NT2/D1 (cell line): ENCODE measurements around the gene PLCB1.
A peak's percentile ranks its signal among the peaks of the same experiment; 100 is the strongest.

Experiments used
- DNase-seq: peaks from one replicate; pipeline ENCODE4 v3.0.0-alpha.2; 2011; ENCODE audit warnings: low read depth, low spot score
- H3K27me3 ChIP-seq: 2 replicates; pipeline ENCODE4 v1.6.0; 2011; ENCODE audit warnings: mild to moderate bottlenecking; ENCODE audit not compliant: insufficient read length, insufficient read depth
- H3K36me3 ChIP-seq: 2 replicates; pipeline ENCODE4 v1.6.1; 2011; ENCODE audit warnings: mild to moderate bottlenecking, low read length, mixed read lengths; ENCODE audit not compliant: insufficient read depth, insufficient read length
- H3K4me1 ChIP-seq: 2 replicates; pipeline ENCODE4 v1.5.1; 2011; ENCODE audit not compliant: insufficient read depth, insufficient read length
- H3K4me3 ChIP-seq: 2 replicates; pipeline ENCODE4 v1.5.1; 2011; ENCODE audit warnings: low read depth; ENCODE audit not compliant: insufficient read length
- H3K9ac ChIP-seq: 2 replicates; pipeline ENCODE4 v1.6.0; 2011; ENCODE audit warnings: low read depth; ENCODE audit not compliant: insufficient read length
- H3K9me3 ChIP-seq: 2 replicates; pipeline ENCODE4 v1.5.1; 2011; ENCODE audit warnings: mild to moderate bottlenecking, low read length; ENCODE audit not compliant: insufficient read depth
- SUZ12 ChIP-seq: IDR thresholded peaks from 2 replicates; pipeline ENCODE4 v1.6.1; 2011; ENCODE audit not compliant: insufficient read length, insufficient read depth; ENCODE audit errors: extremely low read depth
- YY1 ChIP-seq: IDR thresholded peaks from 2 replicates; pipeline ENCODE4 v1.6.1; 2011; ENCODE audit not compliant: insufficient read length, insufficient read depth
- ZNF274 ChIP-seq: IDR thresholded peaks from 2 replicates; pipeline ENCODE4 v1.6.1; 2011; ENCODE audit warnings: mild to moderate bottlenecking, low read depth, low read length

The PLCB1 gene

GRCh38 chr20:8782804-8783203, 650.7 kb downstream of the PLCB1 start:
- Histone ChIP-seq H3K9ac (no peak overlapping the region), H3K4me1 (no peaks in the 10 kb centered on the region), H3K36me3 (no peaks in the 10 kb centered on the region), H3K9me3 (no peaks in the 10 kb centered on the region; the same call in 1 of the 2 replicates), H3K27me3 (no peaks in the 10 kb centered on the region), H3K4me3 (no peak overlapping the region)
- TF ChIP-seq ZNF274 (no peak), YY1 (no peak), SUZ12 (no peak)
- no peak for DNase-seq

DNA sequence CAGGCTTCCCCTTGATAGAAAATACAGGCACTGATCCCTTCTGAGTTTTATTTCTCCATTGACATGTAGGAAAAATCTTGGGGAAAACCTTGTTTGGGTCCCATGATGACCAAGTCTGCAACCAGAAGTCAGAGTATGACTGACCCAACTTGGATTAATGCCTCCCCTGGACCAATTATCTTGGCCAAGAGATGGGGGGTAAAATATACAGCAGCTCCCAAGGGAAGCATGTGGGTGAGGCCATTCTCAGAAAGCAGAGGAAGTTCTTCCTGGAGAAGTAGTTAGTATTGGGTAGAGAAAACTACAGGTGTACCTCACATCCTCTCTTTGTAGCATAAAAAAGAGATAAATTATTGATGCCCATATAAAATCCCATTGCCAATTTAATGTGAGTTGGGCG, 651.7 kb downstream of the PLCB1 start:
- Histone ChIP-seq H3K36me3 (no peaks in the 10 kb centered on the region), H3K4me3 (no peak overlapping the region), H3K27me3 (no peaks in the 10 kb centered on the region), H3K4me1 (no peaks in the 10 kb centered on the region), H3K9ac (no peak overlapping the region), H3K9me3 (no peaks in the 10 kb centered on the region; the same call in 1 of the 2 replicates)
- no peak for DNase-seq
- TF ChIP-seq ZNF274, result no peak
- TF ChIP-seq SUZ12, result no peak
- no peak for TF ChIP-seq YY1

DNA sequence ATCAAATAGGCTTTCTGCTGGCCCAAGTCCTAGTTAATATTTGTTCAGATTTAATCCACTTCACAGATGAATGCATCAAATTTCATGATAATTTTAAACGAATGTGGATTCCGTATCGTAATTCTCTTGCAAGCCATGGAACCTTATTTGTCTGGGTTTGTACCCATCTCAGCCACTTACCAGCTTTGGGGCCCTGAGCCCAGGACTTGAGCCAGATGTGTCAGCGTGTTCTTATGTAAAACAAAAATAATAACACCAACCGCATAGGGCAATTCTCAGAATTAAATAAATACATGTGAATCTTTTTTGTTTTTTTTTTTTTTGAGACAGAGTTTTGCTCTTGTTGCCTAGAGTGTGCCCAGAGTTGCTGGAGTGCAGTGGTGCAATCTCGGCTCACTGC, 654.3 kb downstream of the PLCB1 start:
- H3K27me3 ChIP-seq, result no peaks in the 10 kb centered on the region
- no peak overlapping the region for H3K9ac ChIP-seq
- TF ChIP-seq ZNF274, result no peak
- no peak for TF ChIP-seq YY1
- no peak for TF ChIP-seq SUZ12
- DNase-seq, result no peak
- no peaks in the 10 kb centered on the region; the same call in 1 of the 2 replicates for H3K9me3 ChIP-seq
- H3K4me3 ChIP-seq, result no peak overlapping the region
- H3K4me1 ChIP-seq, result no peaks in the 10 kb centered on the region
- H3K36me3 ChIP-seq, result peaks cover 2% of the 10 kb centered on the region

GRCh38 chr20:8787090-8787489, 655.0 kb downstream of the PLCB1 start:
- no peak for DNase-seq
- H3K9ac ChIP-seq, result no peak overlapping the region
- TF ChIP-seq ZNF274 (no peak), SUZ12 (no peak), YY1 (no peak)

DNA sequence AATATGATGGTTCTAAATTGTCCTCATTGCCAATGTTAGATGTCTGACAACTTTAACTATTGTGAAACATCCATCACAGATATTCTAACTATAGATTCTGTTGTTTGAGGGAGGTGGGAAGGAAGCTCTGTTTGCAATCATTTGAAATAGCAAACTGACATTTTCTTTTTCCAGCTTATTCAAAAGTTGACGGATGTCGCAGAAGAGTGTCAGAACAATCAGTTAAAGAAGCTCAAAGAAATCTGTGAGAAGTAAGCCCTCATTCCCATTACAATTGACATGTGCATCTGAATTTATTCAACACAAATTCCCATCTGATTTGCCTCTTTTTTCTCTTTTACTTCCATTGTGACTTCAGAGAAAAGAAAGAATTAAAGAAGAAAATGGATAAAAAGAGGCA, 656.2 kb downstream of the PLCB1 start:
- Histone ChIP-seq H3K9me3 (no peaks in the 10 kb centered on the region), H3K9ac (no peak overlapping the region), H3K36me3 (peaks cover 2% of the 10 kb centered on the region), H3K27me3 (no peaks in the 10 kb centered on the region), H3K4me3 (no peak overlapping the region), H3K4me1 (no peaks in the 10 kb centered on the region)
- TF ChIP-seq YY1 (no peak), ZNF274 (no peak), SUZ12 (no peak)
- no peak for DNase-seq

More at GRCh38 chr20:8787090-8787489, 655.0 kb downstream of the PLCB1 start:
- H3K27me3 ChIP-seq, result no peaks in the 10 kb centered on the region
- H3K9me3 ChIP-seq, result no peaks in the 10 kb centered on the region; the same call in 1 of the 2 replicates
- H3K4me3 ChIP-seq, result no peak overlapping the region
- no peaks in the 10 kb centered on the region for H3K4me1 ChIP-seq
- H3K36me3 ChIP-seq, result peaks cover 2% of the 10 kb centered on the region

DNA sequence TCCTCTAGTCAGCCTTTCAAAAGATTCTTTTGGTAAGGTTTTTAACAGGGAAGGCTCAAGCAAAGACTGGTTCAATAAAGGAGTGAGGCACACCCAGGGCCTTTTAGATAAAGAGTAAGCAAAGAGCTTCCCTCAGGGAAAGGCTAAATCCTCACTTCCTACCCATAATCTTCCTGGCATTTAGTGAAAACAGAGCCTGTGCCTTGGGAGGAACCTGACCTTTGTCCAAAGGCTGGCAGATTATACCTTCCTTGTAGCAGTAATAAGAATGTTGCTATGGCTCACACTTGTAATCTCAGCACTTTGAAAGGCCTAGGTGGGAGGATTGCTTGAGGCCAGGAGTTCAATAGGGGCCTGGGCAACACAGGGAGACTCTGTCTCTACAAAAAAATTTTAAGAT, 656.8 kb downstream of the PLCB1 start:
- Histone ChIP-seq H3K9me3 (no peaks in the 10 kb centered on the region), H3K4me3 (no peak overlapping the region), H3K27me3 (no peaks in the 10 kb centered on the region), H3K9ac (no peak overlapping the region), H3K4me1 (no peaks in the 10 kb centered on the region), H3K36me3 (peaks cover 2% of the 10 kb centered on the region)
- TF ChIP-seq SUZ12 (no peak), YY1 (no peak)
- no peak for DNase-seq

DNA sequence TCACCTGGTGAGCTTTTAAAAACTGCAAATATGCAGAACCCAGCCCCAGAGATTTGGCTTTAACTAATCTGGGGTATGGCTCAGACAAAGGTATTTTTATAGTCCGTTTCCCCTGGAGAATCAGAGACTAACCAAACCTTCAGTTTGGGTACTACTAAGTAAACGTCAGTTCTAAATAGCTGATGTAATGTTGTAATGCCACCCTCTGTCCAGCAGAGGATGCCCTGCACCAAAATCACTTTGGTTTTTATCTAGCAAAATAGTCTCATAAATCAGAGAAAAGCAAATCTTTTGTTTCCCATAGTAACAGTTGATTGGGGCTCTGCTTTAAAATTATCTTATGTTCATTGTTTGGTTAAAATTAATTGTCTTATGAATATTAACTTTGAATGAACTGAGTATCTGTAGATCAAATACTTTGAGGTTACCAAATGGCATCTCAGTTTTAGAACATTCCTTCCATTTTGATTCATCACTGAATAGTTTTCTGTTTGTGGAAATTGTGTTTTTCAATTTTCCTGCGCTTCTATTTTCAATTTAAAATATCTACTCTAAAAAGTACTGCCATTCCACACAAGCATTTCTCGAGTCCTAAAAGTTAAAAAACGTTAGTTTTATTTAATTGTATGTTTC, 658.5 kb downstream of the PLCB1 start:
- H3K4me1 ChIP-seq, result no peaks in the 10 kb centered on the region
- no peak overlapping the region for H3K4me3 ChIP-seq
- H3K9ac ChIP-seq, result no peak overlapping the region
- H3K27me3 ChIP-seq, result no peaks in the 10 kb centered on the region
- peak; percentile 28 for DNase-seq
- TF ChIP-seq ZNF274 (no peak), YY1 (no peak), SUZ12 (no peak)
- no peaks in the 10 kb centered on the region for H3K9me3 ChIP-seq
- peaks cover 2% of the 10 kb centered on the region for H3K36me3 ChIP-seq
